Measurements from ENCODE around the gene PNPO.
"Not testable (repeated sequence)": the region's sequence is repeated elsewhere in the genome, so short reads cannot be mapped to it uniquely, and the experiment has no call there.

Gene PNPO

DNA sequence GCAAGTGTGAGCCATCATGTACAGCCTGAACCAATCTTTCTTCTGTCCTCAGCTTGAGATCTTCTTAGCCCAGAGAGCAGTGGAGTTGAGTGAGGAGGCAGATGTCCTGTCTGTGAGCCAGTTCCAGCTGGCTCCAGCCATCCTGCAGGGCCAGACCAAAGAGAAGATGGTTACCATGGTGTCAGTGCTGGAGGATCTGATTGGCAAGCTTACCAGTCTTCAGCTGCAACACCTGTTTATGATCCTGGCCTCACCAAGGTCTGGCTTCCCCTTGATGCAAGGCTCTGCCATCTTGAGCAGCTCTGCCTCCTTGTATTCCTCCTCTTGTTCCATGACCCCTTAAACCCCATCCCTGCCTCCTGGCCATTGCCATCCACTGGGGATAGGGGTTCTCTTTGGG lies 39.2 kb downstream of the PNPO start:
- DNase-seq, result no peak

DNA sequence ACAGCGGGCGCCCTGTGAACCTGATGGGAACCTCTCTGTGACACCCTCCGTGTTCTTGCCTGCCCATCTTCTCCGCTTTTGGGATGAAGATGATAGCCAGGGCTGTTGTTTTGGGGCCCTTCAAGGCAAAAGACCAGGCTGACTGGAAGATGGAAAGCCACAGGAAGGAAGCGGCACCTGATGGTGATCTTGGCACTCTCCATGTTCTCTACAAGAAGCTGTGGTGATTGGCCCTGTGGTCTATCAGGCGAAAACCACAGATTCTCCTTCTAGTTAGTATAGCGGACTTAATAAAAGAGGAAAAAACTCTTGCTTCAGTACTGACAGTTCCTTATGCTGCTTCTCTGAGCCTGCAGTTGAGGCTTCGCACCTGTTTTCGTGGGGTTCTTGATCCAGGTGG lies 40.1 kb downstream of the PNPO start:
- no peak for DNase-seq

DNA sequence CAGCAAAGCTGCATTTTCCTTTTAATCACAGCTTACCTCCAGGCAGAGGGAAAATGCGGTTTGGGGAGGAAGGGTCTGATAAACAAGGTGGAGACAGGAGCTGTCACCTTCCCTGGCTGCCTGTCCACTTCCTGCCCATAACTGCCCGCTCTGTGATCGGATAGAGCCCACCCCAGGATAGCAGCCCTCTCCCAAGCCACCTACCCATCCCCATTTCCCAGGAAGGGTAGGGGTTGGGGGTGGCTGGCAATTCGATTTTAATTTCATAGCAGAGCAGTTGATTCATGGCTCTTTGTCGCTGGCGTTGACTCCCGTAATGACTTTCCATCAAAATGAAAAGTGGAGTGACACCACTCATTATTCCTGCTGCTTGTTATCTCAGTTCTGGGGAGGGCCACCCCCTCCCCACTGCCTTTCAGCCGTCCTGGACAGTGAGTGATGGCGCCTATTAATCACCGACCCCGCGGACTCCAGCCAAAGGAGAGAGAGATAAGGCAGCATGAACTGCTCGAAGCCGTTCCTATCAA lies 40.8 kb downstream of the PNPO start:
- DNase-seq, result no peak

GRCh38 chr17:47982645-47983390 lies 41.4 kb downstream of the PNPO start:
- DNase-seq, result no peak

DNA sequence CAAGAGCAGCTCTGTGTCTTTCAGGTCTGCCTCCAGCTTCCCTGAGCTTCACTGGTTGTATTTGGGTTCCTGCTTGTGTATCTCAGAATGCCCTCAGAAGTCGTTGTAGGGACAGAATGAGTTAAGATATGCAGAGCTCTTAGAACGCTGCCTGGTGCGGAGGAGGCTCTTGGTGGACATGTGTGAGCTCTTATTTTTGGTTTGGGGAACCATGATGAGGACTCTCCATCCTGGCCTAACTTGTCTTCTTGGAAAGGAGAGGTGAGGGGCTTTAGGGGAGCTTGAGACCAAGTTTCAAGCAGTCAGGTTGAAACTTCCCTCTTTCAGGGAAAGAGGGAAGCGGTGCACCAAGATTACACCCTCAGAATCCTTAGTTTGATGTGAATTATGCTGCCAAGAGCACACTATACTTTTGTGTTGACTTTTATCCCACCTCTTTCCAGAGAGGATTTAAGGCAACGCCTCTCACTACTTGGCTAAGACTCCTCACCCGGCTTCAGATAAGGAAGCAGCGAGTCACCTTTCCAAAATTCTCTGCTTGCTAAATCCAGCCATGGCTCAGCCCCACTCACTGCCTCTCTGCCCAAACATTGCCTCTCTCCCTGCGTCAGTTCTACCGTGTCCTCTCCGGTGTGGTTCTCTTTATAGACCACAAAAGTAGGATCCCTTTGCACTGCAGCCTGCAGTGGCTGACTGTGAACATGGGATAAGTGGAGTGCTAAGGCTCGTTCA lies 42.3 kb downstream of the PNPO start:
- DNase-seq, result no peak

GRCh38 chr17:47986520-47986919 lies 45.1 kb downstream of the PNPO start:
- no peak for DNase-seq

- DNase-seq, result no peak
Observed at GRCh38 chr17:47987240-47987835, 46.0 kb downstream of the PNPO start.

- not testable (repeated sequence) for DNase-seq
Observed at GRCh38 chr17:47988445-47988844, 47.1 kb downstream of the PNPO start.

DNA sequence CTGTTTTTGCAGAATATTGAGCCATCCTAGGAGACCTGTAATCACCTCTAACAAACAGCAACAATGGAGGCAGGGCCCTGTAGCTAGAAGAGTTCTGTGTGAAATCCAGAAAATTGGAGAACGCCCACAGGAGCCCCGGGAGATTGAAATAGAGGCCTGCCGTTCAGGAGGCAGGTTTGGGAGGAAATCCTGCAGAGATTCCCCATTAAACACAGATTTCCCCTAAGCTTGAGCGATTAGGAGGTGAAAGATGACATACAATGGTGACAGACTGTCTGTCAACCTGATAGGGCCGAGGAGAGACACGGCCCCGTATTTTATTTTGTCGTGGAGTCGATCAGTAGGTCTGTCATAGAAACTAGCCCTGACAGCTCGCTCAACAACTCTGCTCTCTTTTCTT lies 47.8 kb downstream of the PNPO start:
- DNase-seq, result no peak

GRCh38 chr17:47989700-47990099 lies 48.3 kb downstream of the PNPO start:
- DNase-seq, result no peak

GRCh38 chr17:47990962-47991731 lies 49.8 kb downstream of the PNPO start:
- no peak for DNase-seq

- DNase-seq, result no peak
Observed at GRCh38 chr17:47992216-47992615, 50.8 kb downstream of the PNPO start.

GRCh38 chr17:47993031-47993564 lies 51.7 kb downstream of the PNPO start:
- no peak for DNase-seq

DNA sequence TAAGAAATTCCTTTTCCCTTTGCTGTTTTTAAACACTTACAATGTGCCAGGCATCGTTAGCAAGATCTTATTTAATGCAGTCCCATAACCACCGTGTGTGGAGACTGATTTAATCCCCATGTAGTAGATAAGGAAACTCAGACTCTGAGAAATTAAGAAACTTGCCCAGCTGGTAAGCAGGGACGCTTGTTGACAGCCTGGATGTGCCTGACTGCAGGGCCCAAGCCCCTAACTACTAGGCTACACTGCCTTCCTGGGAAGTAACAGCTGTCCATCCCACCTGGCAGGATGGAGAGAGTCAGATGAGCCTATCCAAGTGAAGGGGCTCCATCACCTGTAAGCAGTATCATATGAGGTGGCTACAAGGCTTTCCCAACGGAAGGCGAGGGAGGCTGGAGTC lies 52.6 kb downstream of the PNPO start:
- DNase-seq, result no peak

DNA sequence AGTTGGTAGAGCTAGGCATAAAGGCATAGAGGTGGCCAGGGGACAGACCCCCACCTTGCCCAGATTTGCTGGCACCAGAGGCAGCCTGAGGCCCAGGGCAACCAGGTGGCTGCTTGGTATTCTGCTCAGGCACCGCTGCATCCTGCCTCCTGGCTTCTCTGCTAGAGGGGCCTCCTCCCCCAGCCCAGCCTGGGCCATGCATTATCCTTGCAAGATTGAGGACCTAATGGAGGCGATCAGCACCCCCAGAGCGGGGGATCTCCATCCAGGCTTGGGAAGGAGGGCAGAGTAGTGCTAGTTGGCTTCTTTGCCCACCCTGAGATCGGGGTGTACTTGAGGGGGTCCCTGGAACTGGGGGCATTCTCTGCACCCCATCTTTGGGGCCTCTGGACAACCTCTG lies 53.4 kb downstream of the PNPO start:
- no peak for DNase-seq

- no peak for DNase-seq
Observed at GRCh38 chr17:47995241-47995935, 54.0 kb downstream of the PNPO start.

GRCh38 chr17:47996201-47996600 lies 54.8 kb downstream of the PNPO start:
- DNase-seq, result no peak

- no peak for DNase-seq
Observed at GRCh38 chr17:47997586-47997985, 56.2 kb downstream of the PNPO start.

DNA sequence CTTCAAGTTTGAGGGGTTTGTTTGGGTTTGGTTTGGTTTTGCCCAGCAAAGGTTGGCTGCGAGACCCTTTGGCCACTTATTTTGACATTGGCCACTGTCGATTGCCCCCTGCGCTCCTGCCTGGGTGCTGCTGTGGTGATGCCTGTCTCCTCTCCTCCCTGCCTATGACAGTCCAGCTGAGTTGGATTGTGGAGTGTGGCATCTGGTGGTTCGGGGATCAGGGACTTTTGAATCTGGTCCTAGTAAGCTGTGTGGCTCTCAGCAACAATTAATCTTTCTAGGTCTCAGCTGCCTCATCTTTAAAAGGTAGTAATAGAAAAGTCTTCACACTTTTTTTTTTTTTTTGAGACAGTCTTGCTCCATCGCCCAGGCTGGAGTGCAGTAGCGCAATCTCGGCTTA lies 56.7 kb downstream of the PNPO start:
- no peak for DNase-seq
